ENCODE data around the gene SCUBE1. TPM values are rescaled to one million over a fixed set of nuclear protein-coding genes. Genes with fewer than 3 reads are reported as not detected.

SCUBE1 gene
- total RNA-seq, 3 donors from 2014 or later (not counting 1 experiment from before 2014, with no cell fraction given), result 0.05 to 1.2 (median 0.11) TPM

GRCh38 chr22:43207386-43207785 lies 135.8 kb downstream of the SCUBE1 start:
- H3K36me3 Mint-ChIP-seq, result no peaks in the 10 kb centered on the region
- Histone ChIP-seq H3K4me1 (ENCODE audit: control insufficient read depth, insufficient read depth, low read length) (peaks cover 22% of the 10 kb centered on the region), H3K9me3 (ENCODE audit: control insufficient read depth, insufficient read depth, low read length) (peaks cover 8% of the 10 kb centered on the region), H3K27ac (ENCODE audit: low read length) (no peak overlapping the region), H3K4me3 (ENCODE audit: low read length) (no peak overlapping the region), H3K36me3 (ENCODE audit: control insufficient read depth, insufficient read depth, low read length) (no peaks in the 10 kb centered on the region), H3K27me3 (ENCODE audit: control insufficient read depth, insufficient read depth, low read length) (no peaks in the 10 kb centered on the region)
- no peaks in the 10 kb centered on the region for H3K27me3 Mint-ChIP-seq (ENCODE audit: low read depth in 2 of 2)
- H3K9me3 Mint-ChIP-seq, result no peaks in the 10 kb centered on the region
- H3K4me3 Mint-ChIP-seq, result no peak overlapping the region
- intact Hi-C loops (cut with micrococcal nuclease), result no loop called here
- H3K27ac Mint-ChIP-seq, result peak overlapping the region in 1 of 2 donors; percentile 31
- DNase-seq, result no peak
- TF ChIP-seq CTCF (IDR thresholded peaks at IDR 0.05), result no peak
- ATAC-seq, result no peak
- peaks cover 0 to 21% of the 10 kb centered on the region in 2 donors for H3K4me1 Mint-ChIP-seq
- WGBS (ENCODE audit: insufficient coverage), result 94% methylated on average over 13 of the region's 13 CpGs

- no peaks in the 10 kb centered on the region for H3K36me3 ChIP-seq (ENCODE audit: control insufficient read depth, insufficient read depth, low read length)
- Mint-ChIP-seq H3K36me3 (no peaks in the 10 kb centered on the region), H3K27me3 (ENCODE audit: low read depth in 2 of 2) (no peaks in the 10 kb centered on the region), H3K4me3 (no peak overlapping the region), H3K27ac (peak overlapping the region; percentile 63 to 86), H3K9me3 (no peaks in the 10 kb centered on the region), H3K4me1 (peaks cover 0 to 21% of the 10 kb centered on the region in 2 donors)
- peaks cover 8% of the 10 kb centered on the region for H3K9me3 ChIP-seq (ENCODE audit: control insufficient read depth, insufficient read depth, low read length)
- no peak overlapping the region for H3K4me3 ChIP-seq (ENCODE audit: low read length)
- H3K27ac ChIP-seq (ENCODE audit: low read length), result peak overlapping the region; percentile 55
- ATAC-seq (no peak), DNase-seq (no peak)
- 53% methylated on average over 22 of the region's 23 CpGs for WGBS (ENCODE audit: insufficient coverage)
- no peak for TF ChIP-seq CTCF (IDR thresholded peaks at IDR 0.05)
- intact Hi-C loops (cut with micrococcal nuclease), result no loop called here
- no peaks in the 10 kb centered on the region for H3K27me3 ChIP-seq (ENCODE audit: control insufficient read depth, insufficient read depth, low read length)
- peaks cover 22% of the 10 kb centered on the region for H3K4me1 ChIP-seq (ENCODE audit: control insufficient read depth, insufficient read depth, low read length)
Measured at GRCh38 chr22:43206509-43207161, 136.5 kb downstream of the SCUBE1 start.

GRCh38 chr22:43205748-43206508 lies 137.2 kb downstream of the SCUBE1 start:
- no peaks in the 10 kb centered on the region for H3K27me3 Mint-ChIP-seq (ENCODE audit: low read depth in 2 of 2)
- WGBS (ENCODE audit: insufficient coverage), result 34% methylated on average over 5 of the region's 5 CpGs
- no peaks in the 10 kb centered on the region for H3K27me3 ChIP-seq (ENCODE audit: control insufficient read depth, insufficient read depth, low read length)
- ATAC-seq, result peak; percentile 59 to 73 (median 67)
- H3K27ac ChIP-seq (ENCODE audit: low read length), result peak overlapping the region; percentile 55
- H3K4me3 Mint-ChIP-seq, result no peak overlapping the region
- H3K27ac Mint-ChIP-seq, result peak overlapping the region; percentile 63 to 86
- no peak overlapping the region for H3K4me3 ChIP-seq (ENCODE audit: low read length)
- no peaks in the 10 kb centered on the region for H3K36me3 ChIP-seq (ENCODE audit: control insufficient read depth, insufficient read depth, low read length)
- H3K9me3 Mint-ChIP-seq, result no peaks in the 10 kb centered on the region
- H3K9me3 ChIP-seq (ENCODE audit: control insufficient read depth, insufficient read depth, low read length), result peaks cover 8% of the 10 kb centered on the region
- no peak for TF ChIP-seq CTCF (IDR thresholded peaks at IDR 0.05)
- intact Hi-C loops (cut with micrococcal nuclease), result no loop called here
- H3K4me1 Mint-ChIP-seq, result peaks cover 0 to 21% of the 10 kb centered on the region in 2 donors
- H3K36me3 Mint-ChIP-seq, result no peaks in the 10 kb centered on the region
- peak; percentile 33 to 52 for DNase-seq
- H3K4me1 ChIP-seq (ENCODE audit: control insufficient read depth, insufficient read depth, low read length), result peaks cover 22% of the 10 kb centered on the region
